Skeletal muscle tissue (tissue), 4 donors: Measurements from ENCODE around the gene ZNRF3. TPM values are rescaled to one million over a fixed set of nuclear protein-coding genes. Genes with fewer than 3 reads are reported as not detected.

Experiments
- H3K27ac ChIP-seq: one replicate; pipeline ENCODE4 v1.7.0; 2013; ENCODE audit warnings: mild to moderate bottlenecking, low read depth, low read length, inconsistent platforms
- H3K27me3 ChIP-seq, 3 donors: one replicate each; pipeline ENCODE4 v1.7.0; 2013; ENCODE audit warnings: low read length in 3 of 3; ENCODE audit not compliant: control insufficient read depth in 3 of 3, insufficient read depth in 3 of 3
- H3K36me3 ChIP-seq, 3 donors: one replicate each; pipeline ENCODE4 v1.7.0; 2013; ENCODE audit warnings: low read length in 3 of 3; ENCODE audit not compliant: control insufficient read depth in 3 of 3, insufficient read depth in 3 of 3
- H3K4me1 ChIP-seq, 3 donors: one replicate each; pipeline ENCODE4 v1.7.0; 2013; ENCODE audit warnings: low read length in 3 of 3, mild to moderate bottlenecking in 3 of 3; ENCODE audit not compliant: control insufficient read depth in 3 of 3, insufficient read depth in 3 of 3
- H3K4me3 ChIP-seq, 3 donors: one replicate each; pipeline ENCODE4 v1.7.0; 2013; ENCODE audit warnings: low read length in 3 of 3
- H3K9ac ChIP-seq, 3 donors: one replicate each; pipeline ENCODE4 v1.7.0; 2013; ENCODE audit warnings: low read length in 3 of 3, mild to moderate bottlenecking in 3 of 3, moderate library complexity in 2 of 3, low read depth in 1 of 3
- H3K9me3 ChIP-seq, 3 donors: one replicate each; pipeline ENCODE4 v1.7.0; 2013; ENCODE audit warnings: low read length in 3 of 3; ENCODE audit not compliant: control insufficient read depth in 3 of 3
- total RNA-seq: library from RNA; depleted of rRNA; stranded (reverse); fragments of >200 nt; gene quantifications from one replicate; pipeline ENCODE4 v1.2.3, GENCODE V29; 2014
- donor health status: Osteomylitis.

The ZNRF3 gene
- total RNA-seq, 1 donor from 2014 or later = 7.3 TPM

- H3K9ac ChIP-seq = no peak overlapping the region
- H3K36me3 ChIP-seq = no peaks in the 10 kb centered on the region
- H3K27me3 ChIP-seq = no peaks in the 10 kb centered on the region
- no peak overlapping the region for H3K4me3 ChIP-seq
- H3K9me3 ChIP-seq = no peaks in the 10 kb centered on the region
- H3K4me1 ChIP-seq = peaks cover 12 to 31% (median 20%) of the 10 kb centered on the region in 3 donors
- no peak overlapping the region for H3K27ac ChIP-seq
Measured at GRCh38 chr22:29012101-29012433, 128.7 kb downstream of the ZNRF3 start.

GRCh38 chr22:29012952-29013351 lies 129.6 kb downstream of the ZNRF3 start:
- Histone ChIP-seq H3K27me3 (no peaks in the 10 kb centered on the region), H3K4me1 (peaks cover 12 to 31% (median 20%) of the 10 kb centered on the region in 3 donors), H3K9me3 (no peaks in the 10 kb centered on the region), H3K9ac (no peak overlapping the region), H3K36me3 (no peaks in the 10 kb centered on the region), H3K4me3 (no peak overlapping the region), H3K27ac (no peak overlapping the region)

- no peak overlapping the region for H3K27ac ChIP-seq
- no peaks in the 10 kb centered on the region for H3K27me3 ChIP-seq
- peaks cover 10 to 18% (median 12%) of the 10 kb centered on the region in 3 donors for H3K4me1 ChIP-seq
- no peak overlapping the region for H3K9ac ChIP-seq
- no peaks in the 10 kb centered on the region for H3K36me3 ChIP-seq
- H3K9me3 ChIP-seq = peaks cover 0 to 3% (median 0%) of the 10 kb centered on the region in 3 donors
- H3K4me3 ChIP-seq = no peak overlapping the region
Measured at GRCh38 chr22:29014293-29014692, 130.9 kb downstream of the ZNRF3 start.

GRCh38 chr22:29014773-29015172 lies 131.4 kb downstream of the ZNRF3 start:
- H3K9me3 ChIP-seq = peaks cover 0 to 3% (median 0%) of the 10 kb centered on the region in 3 donors
- peaks cover 10 to 18% (median 12%) of the 10 kb centered on the region in 3 donors for H3K4me1 ChIP-seq
- H3K9ac ChIP-seq = no peak overlapping the region
- no peak overlapping the region for H3K4me3 ChIP-seq
- H3K27ac ChIP-seq = no peak overlapping the region
- H3K36me3 ChIP-seq = no peaks in the 10 kb centered on the region
- H3K27me3 ChIP-seq = no peaks in the 10 kb centered on the region

- H3K36me3 ChIP-seq = no peaks in the 10 kb centered on the region
- no peak overlapping the region for H3K4me3 ChIP-seq
- no peaks in the 10 kb centered on the region for H3K27me3 ChIP-seq
- peaks cover 0 to 3% (median 0%) of the 10 kb centered on the region in 3 donors for H3K9me3 ChIP-seq
- H3K27ac ChIP-seq = no peak overlapping the region
- H3K4me1 ChIP-seq = peaks cover 7 to 18% (median 9%) of the 10 kb centered on the region in 3 donors
- no peak overlapping the region for H3K9ac ChIP-seq
Measured at GRCh38 chr22:29016067-29016938, 132.9 kb downstream of the ZNRF3 start.

GRCh38 chr22:29018293-29019189 lies 135.2 kb downstream of the ZNRF3 start:
- H3K4me3 ChIP-seq = no peak overlapping the region
- H3K9me3 ChIP-seq = peaks cover 0 to 3% (median 0%) of the 10 kb centered on the region in 3 donors
- no peaks in the 10 kb centered on the region for H3K36me3 ChIP-seq
- no peak overlapping the region for H3K9ac ChIP-seq
- H3K4me1 ChIP-seq = peaks cover 4 to 9% (median 5%) of the 10 kb centered on the region in 3 donors
- H3K27ac ChIP-seq = no peak overlapping the region
- no peaks in the 10 kb centered on the region for H3K27me3 ChIP-seq

- Histone ChIP-seq H3K4me3 (no peak overlapping the region), H3K27ac (no peak overlapping the region), H3K4me1 (peaks cover 5 to 7% (median 6%) of the 10 kb centered on the region in 3 donors), H3K9ac (no peak overlapping the region), H3K36me3 (no peaks in the 10 kb centered on the region), H3K9me3 (peaks cover 0 to 3% (median 0%) of the 10 kb centered on the region in 3 donors), H3K27me3 (no peaks in the 10 kb centered on the region)
Measured at GRCh38 chr22:29022101-29022817, 138.9 kb downstream of the ZNRF3 start.

GRCh38 chr22:29023172-29023796 lies 139.9 kb downstream of the ZNRF3 start:
- Histone ChIP-seq H3K27me3 (no peaks in the 10 kb centered on the region), H3K36me3 (no peaks in the 10 kb centered on the region), H3K9ac (no peak overlapping the region), H3K4me3 (no peak overlapping the region), H3K9me3 (peaks cover 0 to 3% (median 0%) of the 10 kb centered on the region in 3 donors), H3K27ac (no peak overlapping the region), H3K4me1 (peaks cover 5 to 12% (median 7%) of the 10 kb centered on the region in 3 donors)

- H3K27ac ChIP-seq = no peak overlapping the region
Measured at GRCh38 chr22:29026579-29026978, 143.2 kb downstream of the ZNRF3 start.

More at GRCh38 chr22:29026579-29026978, 143.2 kb downstream of the ZNRF3 start:
- Histone ChIP-seq H3K27me3 (no peaks in the 10 kb centered on the region), H3K4me1 (peaks cover 18 to 38% (median 21%) of the 10 kb centered on the region in 3 donors), H3K9ac (no peak overlapping the region), H3K36me3 (no peaks in the 10 kb centered on the region), H3K4me3 (no peak overlapping the region), H3K9me3 (no peaks in the 10 kb centered on the region)
